GM12801 (cell line): ENCODE data around the gene FGF1.

Experiments
- TF ChIP-seq, protein P1 (sequence below): IDR thresholded peaks from one replicate; pipeline ENCODE4 v1.5.1; 2011; ENCODE audit warnings: control low read depth; ENCODE audit not compliant: insufficient read length; ENCODE audit errors: extremely low read depth

The FGF1 gene

DNA sequence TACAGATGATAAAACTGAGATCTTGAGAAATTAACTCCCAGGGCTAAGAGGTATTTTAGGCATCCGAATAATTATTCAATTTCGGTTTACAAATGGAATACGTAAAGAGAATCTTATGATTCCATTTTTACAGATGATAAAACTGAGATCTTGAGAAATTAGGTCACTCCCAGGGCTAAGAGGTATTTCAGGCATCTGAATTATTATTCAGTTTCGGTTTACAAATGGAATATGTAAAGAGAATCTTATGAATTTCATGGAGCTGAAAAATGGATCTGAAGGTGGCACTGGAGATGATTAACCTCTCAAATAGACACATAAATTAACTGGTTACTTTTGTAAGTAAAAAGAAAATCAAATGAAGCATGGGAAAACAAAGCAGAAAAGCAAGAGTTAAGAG, 44.2 kb downstream of the FGF1 start:
- TF ChIP-seq, protein P1, sequence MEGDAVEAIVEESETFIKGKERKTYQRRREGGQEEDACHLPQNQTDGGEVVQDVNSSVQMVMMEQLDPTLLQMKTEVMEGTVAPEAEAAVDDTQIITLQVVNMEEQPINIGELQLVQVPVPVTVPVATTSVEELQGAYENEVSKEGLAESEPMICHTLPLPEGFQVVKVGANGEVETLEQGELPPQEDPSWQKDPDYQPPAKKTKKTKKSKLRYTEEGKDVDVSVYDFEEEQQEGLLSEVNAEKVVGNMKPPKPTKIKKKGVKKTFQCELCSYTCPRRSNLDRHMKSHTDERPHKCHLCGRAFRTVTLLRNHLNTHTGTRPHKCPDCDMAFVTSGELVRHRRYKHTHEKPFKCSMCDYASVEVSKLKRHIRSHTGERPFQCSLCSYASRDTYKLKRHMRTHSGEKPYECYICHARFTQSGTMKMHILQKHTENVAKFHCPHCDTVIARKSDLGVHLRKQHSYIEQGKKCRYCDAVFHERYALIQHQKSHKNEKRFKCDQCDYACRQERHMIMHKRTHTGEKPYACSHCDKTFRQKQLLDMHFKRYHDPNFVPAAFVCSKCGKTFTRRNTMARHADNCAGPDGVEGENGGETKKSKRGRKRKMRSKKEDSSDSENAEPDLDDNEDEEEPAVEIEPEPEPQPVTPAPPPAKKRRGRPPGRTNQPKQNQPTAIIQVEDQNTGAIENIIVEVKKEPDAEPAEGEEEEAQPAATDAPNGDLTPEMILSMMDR = no peak

DNA sequence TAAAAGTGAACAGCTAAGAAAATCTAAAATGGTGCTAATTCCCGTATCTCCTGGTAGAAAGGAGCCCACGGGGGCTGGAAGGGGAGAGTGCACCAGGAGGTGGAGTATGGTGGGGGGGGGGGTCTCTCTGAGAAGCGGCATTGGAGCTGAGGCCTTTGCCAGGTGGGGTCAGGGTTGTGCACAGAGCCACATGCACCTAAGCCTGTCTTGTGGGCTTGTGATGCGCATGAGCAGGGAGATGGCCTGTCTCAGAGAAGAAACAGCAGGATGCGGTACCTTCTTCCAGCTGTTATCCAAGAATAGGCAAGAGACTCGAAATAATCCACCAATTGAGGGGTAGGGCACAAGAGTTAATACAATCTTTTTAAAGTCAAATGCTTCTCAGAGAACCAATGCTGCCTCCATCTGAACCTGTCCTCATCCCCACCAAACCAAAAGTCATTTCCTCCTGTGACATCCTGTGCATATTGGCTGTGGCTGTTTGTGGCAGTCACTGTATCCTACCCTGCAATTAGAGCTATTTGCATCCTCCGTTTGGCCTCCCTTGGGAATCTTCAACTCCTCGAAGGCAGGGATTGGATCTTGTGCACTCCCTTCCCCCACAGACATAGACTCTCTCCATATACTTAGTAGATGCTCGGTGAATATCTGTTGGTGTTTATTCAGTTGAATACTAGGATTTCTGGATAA, 45.4 kb downstream of the FGF1 start:
- TF ChIP-seq, protein P1 = no peak

DNA sequence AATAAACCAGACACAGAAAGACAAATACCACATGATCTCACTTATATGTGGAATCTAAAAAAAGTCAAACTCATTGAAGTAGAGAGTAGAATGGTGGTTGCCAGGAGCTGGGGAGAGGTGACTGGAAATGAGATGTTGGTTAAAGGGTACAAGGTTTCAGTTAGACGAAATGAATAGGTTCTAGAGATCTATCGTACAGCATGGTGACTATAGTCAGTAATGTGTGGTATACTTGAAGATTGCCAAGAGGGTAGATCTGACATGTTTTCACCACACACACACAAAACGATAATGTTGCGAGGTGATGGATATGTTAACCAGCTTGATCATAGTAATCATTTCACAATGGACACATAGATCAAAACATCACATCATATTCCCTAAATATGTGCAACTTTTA, 46.4 kb downstream of the FGF1 start:
- TF ChIP-seq, protein P1 = no peak

DNA sequence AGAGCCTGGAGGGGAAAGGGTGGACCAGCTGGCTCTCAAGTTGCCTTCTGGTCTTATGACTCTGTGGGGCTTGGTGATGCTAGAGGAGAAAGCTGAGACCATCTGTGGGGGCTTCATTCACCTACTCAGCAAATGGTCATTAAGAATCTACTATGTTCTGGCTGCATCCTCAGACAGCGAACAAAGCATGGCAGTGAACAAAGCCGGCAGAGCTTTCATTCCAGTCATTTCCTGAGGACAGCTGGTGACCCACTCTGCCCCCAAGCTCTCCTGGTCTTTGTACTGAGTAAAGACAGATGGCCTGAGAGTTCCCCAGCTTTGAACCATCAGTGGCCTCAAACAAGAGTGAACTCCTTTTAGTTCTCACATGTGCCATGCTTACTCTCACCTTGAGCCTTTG, 48.0 kb downstream of the FGF1 start:
- TF ChIP-seq, protein P1 = no peak

DNA sequence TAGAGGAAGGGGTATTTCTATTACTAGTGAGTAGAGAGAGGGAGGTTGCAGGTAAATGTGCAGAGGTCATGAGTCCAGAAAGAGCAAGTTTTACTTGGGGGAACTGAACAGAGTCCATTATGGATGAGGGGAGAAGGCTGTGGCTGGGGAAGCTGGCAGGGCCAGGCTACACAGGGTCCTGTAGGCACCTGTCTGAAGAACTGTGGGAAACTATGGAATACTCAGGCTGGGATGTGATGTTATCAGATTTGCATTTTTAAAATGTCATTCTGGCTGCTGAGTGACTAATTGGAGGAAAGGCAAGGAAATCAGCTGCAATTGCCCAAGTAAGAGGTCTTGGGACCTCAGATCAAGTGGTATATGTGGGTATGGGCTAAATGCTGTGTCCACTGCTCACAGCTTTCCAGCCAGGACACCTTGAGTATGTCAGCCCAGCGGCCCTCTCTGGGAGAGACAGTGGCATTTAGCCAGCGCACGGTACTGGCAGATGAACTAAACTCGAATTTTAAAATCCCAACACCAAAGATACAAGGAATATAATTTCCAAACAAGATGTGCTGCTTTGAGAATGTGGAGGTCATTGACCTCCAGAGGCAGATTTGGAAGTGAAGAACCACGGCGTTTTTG, 49.1 kb downstream of the FGF1 start:
- TF ChIP-seq, protein P1 = no peak

DNA sequence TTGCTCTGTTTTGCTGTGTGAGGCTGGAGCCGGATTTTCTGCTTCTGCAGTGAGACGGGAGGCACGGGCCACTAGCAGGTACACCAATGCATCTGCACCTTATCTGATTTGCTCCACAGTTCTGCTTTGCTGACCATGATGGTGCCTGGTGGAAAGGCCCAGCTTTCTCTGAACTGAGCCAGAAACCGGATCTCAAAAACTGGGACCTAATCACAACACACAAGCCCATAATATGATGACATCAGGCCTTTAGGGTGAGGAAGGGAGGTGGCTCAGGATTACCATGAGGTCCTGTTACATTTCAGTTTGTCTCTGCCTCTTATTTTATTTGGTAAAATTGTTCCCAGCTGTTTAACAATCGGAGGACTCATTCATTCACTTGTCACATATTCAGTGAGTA, 49.8 kb downstream of the FGF1 start:
- TF ChIP-seq, protein P1 = no peak

DNA sequence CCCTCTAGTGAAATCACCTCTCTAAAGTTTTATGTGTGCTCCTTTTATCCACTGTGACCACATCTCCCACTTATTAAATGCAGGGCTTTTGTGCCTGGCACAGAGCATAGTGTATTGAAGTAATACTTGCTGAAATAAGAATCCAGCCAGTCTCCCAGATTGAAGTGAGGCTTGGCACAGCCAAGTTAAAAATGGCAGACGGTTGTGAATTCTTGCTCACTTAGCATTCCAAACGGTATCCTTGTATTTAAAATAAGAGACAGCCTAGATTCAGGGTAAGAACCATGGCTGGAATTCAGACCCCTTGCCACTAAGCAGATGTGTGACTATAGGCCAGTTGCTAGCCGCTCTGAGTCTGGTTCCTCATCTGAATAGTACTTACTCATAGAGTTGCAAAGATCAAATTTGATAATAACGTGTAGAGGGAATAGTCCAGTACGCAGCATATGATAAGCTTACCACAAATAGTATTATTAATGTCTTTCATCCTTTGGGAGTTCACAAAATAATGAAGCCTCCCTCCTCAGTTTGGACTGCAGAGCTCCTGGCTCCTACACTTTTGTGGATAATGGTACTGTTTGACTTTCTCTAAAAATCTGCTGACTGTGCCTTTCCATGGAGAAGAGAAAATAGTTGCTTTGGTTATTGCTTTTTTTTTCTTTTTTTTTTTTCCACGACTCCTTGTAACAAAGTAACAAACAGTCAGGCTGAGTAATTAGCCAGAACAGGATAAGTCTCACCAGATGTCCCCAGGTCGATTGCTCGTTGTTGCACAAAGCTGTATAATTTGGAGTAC, 51.5 kb downstream of the FGF1 start:
- TF ChIP-seq, protein P1 = no peak
